Activated naive CD8-positive, alpha-beta T cell treated with anti-CD3 and anti-CD28 coated beads, Interleukin-2, amount 50 U/mL, for 16 hours (primary cell): ENCODE data around the gene RNF4.
"Not testable (repeated sequence)": the region's sequence is repeated elsewhere in the genome, so short reads cannot be mapped to it uniquely, and the experiment has no call there.

ENCODE experiments used
- DNase-seq: peaks from one replicate; pipeline ENCODE4 v3.0.0-alpha.2; 2020; ENCODE audit warnings: low read depth, low spot score

The RNF4 gene

DNA sequence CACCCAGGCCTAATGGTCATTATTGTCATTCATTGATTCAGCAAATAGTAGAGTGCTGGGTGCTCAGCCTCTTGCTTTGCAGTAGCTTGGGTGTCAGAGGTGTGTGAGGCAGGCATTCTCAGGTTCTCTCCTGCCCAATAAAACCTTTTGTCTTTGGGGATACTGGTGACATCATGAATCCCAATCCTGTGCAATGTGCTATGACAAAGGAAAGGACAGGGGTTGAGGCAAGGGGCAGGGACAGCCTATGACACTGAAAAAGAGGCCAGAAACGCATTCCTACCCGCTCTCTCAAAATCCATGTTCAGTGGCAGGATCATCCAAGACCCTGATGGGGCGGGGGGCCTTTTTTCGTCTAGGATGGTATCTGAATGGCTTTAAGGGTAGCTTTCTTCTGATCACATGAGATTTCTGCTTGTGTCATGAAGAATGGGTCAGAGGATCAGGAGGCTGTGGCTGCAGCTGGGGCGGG, 66.0 kb downstream of the RNF4 start:
- DNase-seq = no peak

GRCh38 chr4:2535376-2536192, 66.7 kb downstream of the RNF4 start:
- no peak for DNase-seq

DNA sequence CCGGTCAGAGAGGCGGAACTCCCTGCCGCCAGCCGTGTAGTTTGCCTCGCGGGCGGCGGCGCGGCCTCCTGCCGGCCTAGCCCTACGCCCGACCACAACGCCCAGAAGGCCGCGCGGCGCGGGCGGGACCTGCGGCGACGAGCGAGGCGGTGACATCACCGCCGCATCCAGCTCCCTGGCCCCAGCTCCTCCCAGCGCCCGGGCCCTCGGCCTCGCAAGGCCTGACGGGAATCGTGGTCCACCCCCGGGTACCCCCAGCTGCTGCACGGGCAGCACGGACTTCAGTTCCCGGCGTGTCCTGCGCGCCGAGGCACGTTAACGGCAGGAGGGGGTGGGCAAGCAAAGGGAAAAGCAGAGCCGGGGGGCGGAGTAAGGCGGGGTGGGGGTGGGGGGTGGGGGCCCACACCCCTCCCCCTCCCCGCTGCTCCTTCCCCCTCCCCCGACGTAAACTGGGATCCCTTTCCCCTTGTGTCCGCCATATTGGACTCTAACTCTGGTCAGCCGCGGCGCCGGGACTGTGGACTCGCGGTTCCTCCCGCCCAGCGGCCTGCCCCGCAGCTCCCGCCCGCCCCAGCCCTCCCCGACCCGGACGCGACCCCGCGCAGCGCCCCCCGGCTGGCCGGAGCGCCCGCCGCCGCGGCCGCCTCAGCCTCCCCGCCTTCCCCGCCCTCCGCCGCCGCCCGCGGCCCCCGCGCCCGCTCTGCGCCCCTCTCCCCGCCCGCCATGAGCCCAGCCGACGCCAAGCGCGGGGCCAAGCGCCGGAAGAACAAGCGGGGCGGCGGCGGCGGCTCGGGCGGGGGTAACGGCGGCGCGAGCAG, 67.5 kb downstream of the RNF4 start, which contains the start of gene FAM193A:
FAM193A (plus strand) TSS at position 455 of the 818 bp plus-strand sequence; CDS start at position 724, 269 bp downstream.
- peak; percentile 97 for DNase-seq

DNA sequence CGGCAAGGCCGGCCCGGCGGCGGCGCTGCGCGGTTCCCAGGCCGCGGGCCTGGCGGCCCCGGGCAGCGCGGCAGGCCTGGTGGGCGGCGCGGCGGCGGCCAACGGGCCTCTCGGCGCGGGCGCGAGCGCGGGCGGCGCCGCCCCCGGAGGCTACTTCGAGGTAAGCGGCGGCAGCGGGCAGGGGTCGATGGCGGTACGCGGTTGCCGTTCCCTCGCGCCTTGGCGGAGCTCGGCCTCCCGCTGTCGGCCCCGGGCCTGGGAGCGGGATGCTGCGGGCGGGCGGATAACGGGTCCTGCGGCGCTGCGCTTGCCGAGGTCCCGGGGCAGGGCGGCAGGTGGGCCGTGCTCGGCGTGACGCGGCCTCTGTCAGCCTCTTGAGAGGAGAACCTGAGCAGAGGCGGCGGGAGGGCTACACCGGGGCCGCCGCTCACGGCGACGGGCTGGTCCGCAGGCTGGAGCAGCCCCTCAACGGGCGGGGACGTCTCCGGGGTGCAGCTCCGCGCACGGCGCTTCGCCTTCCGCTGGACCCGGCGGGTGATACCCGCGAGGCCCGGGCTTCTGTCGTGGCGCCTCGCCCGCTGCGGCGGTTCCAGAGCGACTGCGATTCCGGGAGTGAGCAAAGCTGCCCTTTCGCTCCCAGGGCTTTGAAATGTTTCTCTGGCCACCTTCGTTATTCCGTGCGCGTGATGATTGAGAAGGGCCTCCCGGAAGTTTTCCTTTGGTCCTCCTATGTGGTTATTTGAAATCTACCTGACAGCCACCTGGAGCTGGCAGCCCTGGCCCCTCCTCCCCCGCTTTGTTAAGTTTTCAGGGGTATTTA, 68.3 kb downstream of the RNF4 start:
- DNase-seq = no peak

- DNase-seq = not testable (repeated sequence)
Observed at GRCh38 chr4:2543580-2544191, 74.8 kb downstream of the RNF4 start.

GRCh38 chr4:2545321-2546013, 76.6 kb downstream of the RNF4 start:
- DNase-seq = no peak

DNA sequence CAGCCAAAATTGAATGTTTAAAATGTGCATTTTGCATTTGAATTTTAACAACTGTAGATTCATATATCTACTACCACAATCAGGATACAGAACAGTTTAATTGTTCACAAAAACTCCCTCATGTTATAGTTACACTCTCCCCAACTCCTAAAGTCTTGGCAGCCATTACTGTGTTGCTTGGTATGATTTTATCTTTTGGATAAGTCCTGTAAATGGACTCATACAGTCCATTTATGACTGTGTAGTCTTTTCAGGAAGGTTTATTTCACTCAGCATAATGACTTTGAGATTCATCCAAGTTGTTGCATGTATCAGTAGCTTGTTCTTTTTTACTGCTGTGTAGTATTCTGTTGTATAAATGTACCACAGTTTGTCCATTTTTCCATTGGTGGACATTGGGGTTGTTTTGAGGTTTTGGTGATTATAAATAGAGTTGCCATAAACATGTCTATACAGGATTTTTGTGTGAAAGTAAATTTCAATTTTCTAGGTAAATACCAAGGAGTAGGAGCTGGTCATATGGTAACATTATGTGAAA, 77.4 kb downstream of the RNF4 start:
- no peak for DNase-seq

DNA sequence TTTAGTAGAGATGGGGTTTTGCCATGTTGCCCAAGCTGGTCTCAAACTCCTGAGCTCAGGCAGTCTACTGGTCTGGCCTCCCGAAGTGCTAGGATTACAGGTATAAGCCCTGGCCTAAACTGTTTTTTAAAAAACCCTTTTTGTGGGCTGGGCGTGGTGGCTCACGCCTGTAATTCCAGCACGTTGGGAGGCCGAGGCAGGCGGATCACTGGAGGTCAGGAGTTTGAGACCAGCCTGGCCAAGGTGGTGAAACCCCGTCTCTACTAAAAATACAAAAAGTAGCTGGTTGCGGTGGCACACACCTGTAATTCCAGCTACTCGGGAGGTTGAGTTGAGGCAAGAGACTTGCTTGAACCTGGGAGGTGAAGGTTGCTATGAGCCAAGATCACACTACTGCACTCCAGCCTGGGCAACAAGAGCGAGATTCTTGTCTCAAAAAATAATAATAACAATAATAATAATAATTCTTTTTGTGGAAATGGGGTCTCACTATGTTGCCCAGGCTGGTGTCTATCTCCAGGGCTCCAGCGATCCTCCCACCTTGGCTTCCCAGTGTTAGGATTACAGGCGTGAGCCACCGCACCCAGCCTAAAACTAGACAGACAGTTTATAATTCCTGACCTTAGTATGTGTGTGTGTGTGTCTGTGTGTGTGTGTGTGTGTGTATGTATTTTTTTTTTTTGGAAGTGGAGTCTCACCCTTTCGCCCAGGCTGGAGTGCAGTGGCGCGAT, 78.2 kb downstream of the RNF4 start:
- DNase-seq = not testable (repeated sequence)

DNA sequence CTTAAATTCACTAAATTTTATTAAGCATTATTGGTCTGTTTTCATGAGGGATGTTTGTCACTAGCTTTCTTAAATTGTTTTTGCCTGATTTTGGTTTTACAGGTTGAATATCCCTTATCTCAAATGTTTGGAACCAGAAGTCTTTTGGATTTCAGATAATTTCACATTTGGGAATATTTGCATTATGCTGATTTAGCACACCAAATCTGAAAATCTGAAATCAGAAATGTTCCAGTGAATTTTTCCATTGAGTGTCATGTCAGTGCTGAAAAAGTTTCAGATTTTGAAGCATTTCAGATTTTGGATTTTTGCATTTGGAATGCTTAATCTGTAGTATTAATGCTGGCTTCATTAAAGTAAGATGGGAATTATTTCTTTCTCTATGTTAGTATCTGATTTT, 82.2 kb downstream of the RNF4 start:
- DNase-seq = no peak

- DNase-seq = no peak
Observed at GRCh38 chr4:2552806-2553205, 83.9 kb downstream of the RNF4 start.

DNA sequence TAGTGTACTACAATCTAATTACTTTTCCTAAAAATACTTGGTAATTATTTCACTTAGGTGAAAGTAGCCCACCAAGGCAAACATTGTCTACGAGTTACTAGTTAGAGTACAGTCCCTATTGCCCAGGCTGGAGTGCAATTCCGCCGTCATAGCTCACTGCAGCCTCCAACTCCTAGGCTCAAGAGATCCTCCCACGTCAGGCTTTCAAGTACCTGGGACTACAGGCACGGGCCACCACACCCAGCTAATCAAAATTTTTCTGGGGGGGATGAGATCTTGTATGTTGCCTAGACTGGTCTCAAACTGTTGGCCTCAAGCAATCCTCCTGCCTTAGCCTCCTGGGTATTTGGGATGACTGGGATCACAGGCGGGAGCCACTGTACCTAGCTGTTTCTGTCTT, 89.4 kb downstream of the RNF4 start:
- DNase-seq = no peak

DNA sequence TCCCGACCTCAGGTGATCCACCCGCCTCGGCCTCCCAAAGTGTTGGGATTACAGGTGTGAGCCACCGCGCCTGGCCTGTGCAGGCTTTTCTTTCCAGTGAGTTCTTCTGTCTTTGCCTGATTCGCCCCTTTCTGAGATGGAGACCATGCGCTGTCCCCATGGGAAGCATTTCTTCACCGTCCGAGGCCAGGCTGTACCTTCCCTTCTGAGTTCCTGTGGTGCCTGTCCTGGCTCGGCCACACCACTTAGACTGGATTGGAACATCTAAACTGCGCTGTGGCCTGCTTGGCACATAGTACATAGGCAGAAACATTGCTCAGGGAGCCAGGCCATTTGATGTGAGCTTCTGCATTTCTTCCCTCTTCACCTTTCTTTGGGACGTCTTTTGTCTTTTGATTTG, 91.3 kb downstream of the RNF4 start:
- no peak for DNase-seq
